Activated T-cell treated with anti-CD3 and anti-CD28 coated beads, Interleukin-2, amount 50 U/mL, for 24 hours (primary cell): ENCODE results near the gene MPRIP.
"Not testable (repeated sequence)": the region's sequence is repeated elsewhere in the genome, so short reads cannot be mapped to it uniquely, and the experiment has no call there.

Source experiments
- DNase-seq: peaks from one replicate; pipeline ENCODE4 v3.0.0-alpha.2; 2020
- H3K27ac Mint-ChIP-seq: 2 replicates; pipeline ENCODE4 v1.8.0; 2020; ENCODE audit warnings: mild to moderate bottlenecking, mixed read lengths
- H3K27me3 Mint-ChIP-seq: 2 replicates; pipeline ENCODE4 v1.8.0; 2020; ENCODE audit warnings: mixed read lengths
- H3K36me3 Mint-ChIP-seq: 2 replicates; pipeline ENCODE4 v1.8.0; 2020; ENCODE audit warnings: low read depth, mixed read lengths
- H3K4me1 Mint-ChIP-seq: 2 replicates; pipeline ENCODE4 v1.8.0; 2020; ENCODE audit warnings: low read depth, mixed read lengths
- H3K4me3 Mint-ChIP-seq: 2 replicates; pipeline ENCODE4 v1.8.0; 2020; ENCODE audit warnings: mild to moderate bottlenecking, moderate library complexity, mixed read lengths
- H3K9me3 Mint-ChIP-seq: 2 replicates; pipeline ENCODE4 v1.8.0; 2020; ENCODE audit warnings: mixed read lengths

The MPRIP gene

GRCh38 chr17:17042384-17042736, at the start of gene MPRIP:
TSS of gene MPRIP (plus strand) at chr17:17042457. CDS start at chr17:17042849, 392 bp downstream.
- DNase-seq = no peak
- Mint-ChIP-seq H3K27me3 (no peaks in the 10 kb centered on the region), H3K27ac (peak within 1 kb of the TSS; percentile 94), H3K4me1 (peaks cover 48% of the 10 kb centered on the region), H3K4me3 (peak within 1 kb of the TSS; percentile 96), H3K9me3 (no peaks in the 10 kb centered on the region), H3K36me3 (peaks cover 13% of the 10 kb centered on the region)

GRCh38 chr17:16994631-16995030, 47.6 kb upstream of the MPRIP start:
- H3K4me3 Mint-ChIP-seq = no peak overlapping the region
- peaks cover 14% of the 10 kb centered on the region for H3K4me1 Mint-ChIP-seq
- no peaks in the 10 kb centered on the region for H3K9me3 Mint-ChIP-seq
- no peak overlapping the region for H3K27ac Mint-ChIP-seq
- DNase-seq = no peak
- no peaks in the 10 kb centered on the region for H3K36me3 Mint-ChIP-seq
- H3K27me3 Mint-ChIP-seq = no peaks in the 10 kb centered on the region

- Mint-ChIP-seq H3K27ac (no peak overlapping the region), H3K27me3 (no peaks in the 10 kb centered on the region), H3K9me3 (no peaks in the 10 kb centered on the region), H3K36me3 (no peaks in the 10 kb centered on the region), H3K4me3 (no peak overlapping the region), H3K4me1 (peaks cover 3% of the 10 kb centered on the region)
- no peak for DNase-seq
Measured at GRCh38 chr17:16995930-16996329, 46.3 kb upstream of the MPRIP start.

- not testable (repeated sequence) for H3K27ac Mint-ChIP-seq, H3K9me3 Mint-ChIP-seq, H3K27me3 Mint-ChIP-seq, H3K4me1 Mint-ChIP-seq, DNase-seq, H3K4me3 Mint-ChIP-seq, H3K36me3 Mint-ChIP-seq
Measured at GRCh38 chr17:16996726-16997125, 45.5 kb upstream of the MPRIP start.

- H3K9me3 Mint-ChIP-seq = no peaks in the 10 kb centered on the region
- peak; percentile 83 for DNase-seq
- peaks cover 2% of the 10 kb centered on the region for H3K4me1 Mint-ChIP-seq
- H3K36me3 Mint-ChIP-seq = no peaks in the 10 kb centered on the region
- H3K27ac Mint-ChIP-seq = no peak overlapping the region
- no peaks in the 10 kb centered on the region for H3K27me3 Mint-ChIP-seq
- no peak overlapping the region for H3K4me3 Mint-ChIP-seq
Measured at GRCh38 chr17:16997514-16998429, 44.5 kb upstream of the MPRIP start.

- no peaks in the 10 kb centered on the region for H3K27me3 Mint-ChIP-seq
- no peaks in the 10 kb centered on the region for H3K9me3 Mint-ChIP-seq
- DNase-seq = no peak
- peaks cover 2% of the 10 kb centered on the region for H3K4me1 Mint-ChIP-seq
- H3K4me3 Mint-ChIP-seq = no peak overlapping the region
- no peaks in the 10 kb centered on the region for H3K36me3 Mint-ChIP-seq
- no peak overlapping the region for H3K27ac Mint-ChIP-seq
Measured at GRCh38 chr17:16999931-17000625, 42.2 kb upstream of the MPRIP start.

- DNase-seq = no peak
- Mint-ChIP-seq H3K9me3 (no peaks in the 10 kb centered on the region), H3K36me3 (no peaks in the 10 kb centered on the region), H3K27ac (no peak overlapping the region), H3K4me1 (peaks cover 2% of the 10 kb centered on the region), H3K27me3 (no peaks in the 10 kb centered on the region), H3K4me3 (no peak overlapping the region)
Measured at GRCh38 chr17:17001076-17001777, 41.0 kb upstream of the MPRIP start.

- H3K4me1 Mint-ChIP-seq = peaks cover 2% of the 10 kb centered on the region
- no peak overlapping the region for H3K27ac Mint-ChIP-seq
- DNase-seq = peak; percentile 87
- no peaks in the 10 kb centered on the region for H3K9me3 Mint-ChIP-seq
- H3K27me3 Mint-ChIP-seq = no peaks in the 10 kb centered on the region
- no peak overlapping the region for H3K4me3 Mint-ChIP-seq
- H3K36me3 Mint-ChIP-seq = no peaks in the 10 kb centered on the region
Measured at GRCh38 chr17:17001874-17002520, 40.3 kb upstream of the MPRIP start.

- H3K27ac Mint-ChIP-seq, H3K27me3 Mint-ChIP-seq, DNase-seq, H3K9me3 Mint-ChIP-seq, H3K4me3 Mint-ChIP-seq, H3K4me1 Mint-ChIP-seq, H3K36me3 Mint-ChIP-seq: not testable (repeated sequence)
Measured at GRCh38 chr17:17002731-17003715, 39.2 kb upstream of the MPRIP start.

GRCh38 chr17:17004251-17004996, 37.8 kb upstream of the MPRIP start:
- Mint-ChIP-seq H3K27me3 (no peaks in the 10 kb centered on the region), H3K9me3 (no peaks in the 10 kb centered on the region), H3K27ac (no peak overlapping the region)

GRCh38 chr17:17004997-17005614, 37.2 kb upstream of the MPRIP start:
- H3K36me3 Mint-ChIP-seq, H3K27me3 Mint-ChIP-seq, DNase-seq, H3K9me3 Mint-ChIP-seq, H3K4me1 Mint-ChIP-seq, H3K4me3 Mint-ChIP-seq, H3K27ac Mint-ChIP-seq: not testable (repeated sequence)

More at GRCh38 chr17:17004251-17004996, 37.8 kb upstream of the MPRIP start:
- peaks cover 2% of the 10 kb centered on the region for H3K4me1 Mint-ChIP-seq
- no peak overlapping the region for H3K4me3 Mint-ChIP-seq
- DNase-seq = no peak
- no peaks in the 10 kb centered on the region for H3K36me3 Mint-ChIP-seq

- H3K27me3 Mint-ChIP-seq, H3K4me3 Mint-ChIP-seq, H3K4me1 Mint-ChIP-seq, DNase-seq, H3K36me3 Mint-ChIP-seq, H3K27ac Mint-ChIP-seq, H3K9me3 Mint-ChIP-seq: not testable (repeated sequence)
Measured at GRCh38 chr17:17007891-17008290, 34.4 kb upstream of the MPRIP start.
